Skeletal muscle cell (primary cell): ENCODE measurements around the gene RAET1E.
"Not testable (repeated sequence)": the region's sequence is repeated elsewhere in the genome, so short reads cannot be mapped to it uniquely, and the experiment has no call there.

Experiments
- DNase-seq: peaks from one replicate; pipeline ENCODE4 v3.0.0-alpha.2; 2010; ENCODE audit warnings: low read depth
- H3K4me3 ChIP-seq: 2 replicates; pipeline ENCODE4 v1.5.1; 2011; ENCODE audit warnings: low read depth, mild to moderate bottlenecking, control low read depth, low read length, moderate library complexity

RAET1E gene

DNA sequence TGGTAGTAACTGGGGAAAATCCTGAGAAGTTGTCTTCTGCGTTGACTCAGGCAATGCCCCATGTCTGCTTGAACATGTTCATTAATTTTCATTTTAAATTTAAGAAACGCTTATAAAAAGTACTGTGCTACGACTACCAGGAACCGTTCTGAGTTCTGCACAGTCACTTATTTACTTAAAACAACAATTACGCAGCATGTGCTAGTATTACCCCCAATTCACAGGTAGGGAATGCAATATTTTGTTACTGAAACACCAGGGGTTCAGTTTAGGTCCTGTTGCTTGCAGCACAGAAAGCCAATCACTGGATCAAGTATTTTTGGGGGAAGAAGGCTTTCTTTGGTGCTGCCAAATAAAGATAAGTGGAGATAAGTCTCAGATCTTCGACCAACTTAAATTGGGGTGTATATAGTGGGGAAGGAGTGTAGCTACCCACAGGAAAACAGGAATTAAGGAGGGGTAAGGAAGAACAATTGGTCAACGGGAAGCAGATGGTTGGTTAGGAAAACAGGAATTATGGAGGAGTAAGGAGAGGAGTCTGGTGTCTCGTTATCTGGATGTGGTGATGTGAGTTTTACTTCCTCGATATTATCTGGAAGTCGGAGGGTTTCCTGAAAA, 28.5 kb downstream of the RAET1E start:
- no peak overlapping the region for H3K4me3 ChIP-seq

DNA sequence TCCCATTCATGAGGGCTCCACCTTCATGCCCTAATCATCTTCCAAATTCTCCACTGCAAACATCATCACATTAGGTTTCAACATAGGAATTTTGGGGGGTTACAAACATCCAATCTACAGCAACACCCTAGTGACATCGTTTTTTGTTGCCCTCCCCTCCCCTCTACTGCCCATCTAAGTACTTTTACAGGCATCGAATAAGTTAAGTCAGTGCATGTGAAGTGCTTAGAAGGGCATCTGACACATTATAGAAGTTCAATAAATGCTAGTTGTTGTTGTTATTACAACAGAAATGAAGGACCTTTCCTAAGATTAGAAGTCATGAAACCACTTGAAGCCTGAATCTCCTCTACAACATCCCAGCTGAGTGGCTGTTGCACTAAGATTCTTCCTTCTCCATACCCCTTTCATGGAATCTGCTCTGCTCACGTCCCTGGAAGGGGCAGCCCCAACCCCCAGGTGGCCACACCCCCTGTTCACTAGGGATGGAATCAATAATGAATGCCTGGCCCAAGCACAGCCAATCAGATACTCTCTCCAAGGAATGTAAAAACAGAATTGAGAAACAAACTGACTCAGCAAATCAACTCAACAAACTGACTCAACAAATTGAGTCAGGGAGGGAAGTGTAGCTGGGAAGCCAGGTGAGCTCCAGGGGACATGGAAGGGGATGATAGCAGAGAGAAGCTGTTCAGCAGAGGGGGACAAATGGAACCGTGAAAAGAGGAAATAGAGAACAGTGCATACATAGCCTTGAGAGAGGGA, 29.9 kb downstream of the RAET1E start:
- H3K4me3 ChIP-seq: no peak overlapping the region
- no peak for DNase-seq

More for the DNA sequence above, 28.5 kb downstream of the RAET1E start:
- DNase-seq: no peak

DNA sequence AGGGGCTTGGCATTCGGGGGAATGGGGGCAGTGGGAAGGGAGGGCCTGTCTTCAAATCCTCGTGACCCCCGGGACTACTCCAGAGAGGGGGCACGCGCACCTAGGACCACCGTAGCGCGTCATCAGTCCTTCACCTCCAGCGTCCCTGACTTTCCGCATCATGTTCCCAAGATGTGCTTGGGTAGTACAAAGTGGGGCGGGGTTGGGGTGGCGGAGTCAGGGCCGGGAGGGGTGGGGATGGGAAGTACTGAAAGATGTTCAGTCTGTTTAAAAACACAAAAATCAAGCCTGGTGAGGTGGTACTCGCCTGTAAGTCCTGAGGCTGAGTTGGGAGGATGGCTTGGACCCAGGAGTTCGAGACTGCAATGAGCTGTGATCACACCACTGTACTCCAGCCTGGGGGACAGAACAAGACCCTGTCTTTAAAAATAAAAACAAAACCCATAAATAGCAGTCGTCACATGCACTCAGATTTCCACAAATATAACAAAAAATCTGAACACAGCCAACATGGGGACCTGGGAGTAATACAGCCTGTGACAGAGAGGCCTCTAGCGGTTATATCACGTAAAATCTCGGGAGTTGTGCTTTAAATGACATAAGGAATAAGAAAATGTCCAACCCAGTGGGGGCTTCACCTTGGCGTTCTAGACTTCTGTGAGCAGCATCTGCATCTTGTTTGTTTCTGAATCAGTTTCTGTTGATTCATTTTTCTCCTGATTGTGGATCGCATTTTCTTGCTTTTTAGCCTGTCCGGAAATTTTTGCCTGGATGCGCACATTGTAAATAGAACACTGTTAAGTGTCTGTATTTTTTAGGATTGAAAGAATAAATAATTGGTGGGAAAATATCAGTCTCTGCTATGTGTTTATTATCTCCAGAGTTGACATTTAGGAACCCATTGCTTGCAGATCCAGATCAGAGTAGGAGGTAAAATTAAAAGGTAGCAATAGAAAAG, 33.1 kb downstream of the RAET1E start:
- DNase-seq: no peak

DNA sequence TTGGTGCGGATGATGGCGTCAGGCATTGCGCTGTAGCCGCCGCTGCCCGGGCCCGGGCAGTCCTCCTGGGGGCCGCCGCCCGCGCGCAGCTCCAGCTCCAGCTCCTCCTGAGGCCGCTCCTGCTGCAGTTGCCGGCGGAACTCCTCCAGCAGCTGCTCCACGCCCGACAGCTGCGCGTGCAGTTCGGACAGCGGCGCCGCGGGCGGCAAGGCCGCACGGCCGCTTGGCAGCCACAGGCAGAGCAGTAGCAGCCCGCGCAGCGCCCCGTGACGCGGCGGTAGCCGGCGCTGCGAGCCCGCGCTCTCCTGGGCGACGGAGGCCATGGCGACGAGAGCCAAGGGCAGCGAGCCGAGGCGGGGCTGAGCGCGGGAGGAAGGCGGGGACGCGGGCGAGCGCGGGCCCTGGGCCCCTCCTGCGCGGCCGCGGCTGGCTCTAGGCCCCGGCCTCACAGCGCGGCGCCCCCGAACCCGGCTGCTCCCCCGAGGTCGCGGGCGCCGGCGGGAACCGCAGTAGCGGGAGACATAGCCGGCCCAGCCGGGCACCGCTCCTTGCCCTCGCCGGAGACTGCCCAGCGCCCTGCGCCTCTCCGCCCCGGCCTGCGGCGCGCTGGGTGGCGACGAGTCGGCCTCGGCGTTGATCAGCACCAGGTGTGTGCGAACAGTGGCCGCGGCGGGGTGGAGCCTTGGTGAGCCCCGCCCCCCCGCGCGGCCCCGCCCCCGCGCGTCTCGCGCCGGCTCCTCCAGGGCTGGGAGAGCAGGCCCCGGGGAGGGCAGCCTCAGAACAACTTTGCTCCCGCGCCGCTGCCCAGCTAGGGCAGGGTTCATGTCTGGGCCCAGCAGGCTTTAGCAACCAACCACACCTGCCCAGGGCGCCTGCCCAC, 34.0 kb downstream of the RAET1E start, which contains the start of gene LRP11:
TSS of gene LRP11 (minus strand) at position 662 of the 880 bp plus-strand sequence. CDS start at position 323, 339 bp downstream.
- DNase-seq: no peak
- peak within 1 kb of the TSS; percentile 68 for H3K4me3 ChIP-seq

More for the DNA sequence above, 33.1 kb downstream of the RAET1E start:
- H3K4me3 ChIP-seq: peak overlapping the region; percentile 68

DNA sequence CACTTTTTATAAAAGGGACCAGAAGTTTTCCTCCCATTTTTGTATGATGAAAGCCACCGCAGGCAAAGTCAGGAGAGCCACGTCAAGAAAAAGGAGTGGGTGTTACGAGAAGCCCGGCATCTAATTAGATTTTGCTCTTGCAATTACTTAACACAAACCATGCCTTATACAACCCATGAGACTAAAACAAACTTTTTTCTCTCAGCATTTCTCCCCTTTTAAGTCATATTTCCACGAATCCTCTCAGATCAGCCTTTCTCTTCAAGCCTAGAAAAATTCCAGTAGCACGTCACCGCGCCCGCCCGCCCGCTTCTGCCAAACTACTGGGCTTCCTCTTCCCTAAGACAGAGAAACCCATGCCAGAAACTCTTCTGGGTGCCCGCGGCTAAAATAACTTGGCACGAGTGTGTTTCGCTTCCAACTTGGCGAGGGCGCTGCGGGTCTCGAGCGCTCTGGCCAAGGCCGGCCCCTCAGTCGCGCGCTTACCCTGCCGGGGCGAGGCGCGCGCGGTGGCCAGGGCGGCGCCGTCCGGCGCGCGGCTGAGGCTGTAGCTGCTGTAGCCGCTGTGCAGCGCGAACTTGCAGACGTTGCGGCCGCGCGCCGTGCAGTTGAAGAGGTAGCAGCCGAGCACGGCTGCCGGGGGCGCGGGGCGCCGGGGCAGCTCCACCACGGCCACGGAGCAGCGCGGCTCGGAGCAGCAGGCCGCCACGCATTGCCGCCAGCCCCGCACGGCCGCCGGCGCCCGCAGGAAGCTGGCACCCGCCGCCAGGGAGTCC, 34.8 kb downstream of the RAET1E start:
- peak overlapping the region; percentile 68 for H3K4me3 ChIP-seq
- DNase-seq: no peak

DNA sequence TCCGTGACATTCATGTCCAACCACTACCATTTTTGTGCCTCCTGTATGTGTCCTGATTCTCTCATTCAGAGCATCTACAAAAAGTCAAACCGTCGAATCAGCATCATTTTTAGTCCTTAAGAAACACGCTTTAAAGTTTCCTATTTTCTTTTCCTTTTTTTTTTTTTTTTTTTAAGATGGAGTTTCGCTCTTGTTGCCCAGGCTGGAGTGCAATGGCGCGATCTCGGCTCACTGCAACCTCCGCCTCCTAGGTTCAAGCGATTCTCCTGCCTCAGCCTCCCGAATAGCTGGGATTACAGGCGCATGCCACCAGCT, 35.5 kb downstream of the RAET1E start:
- peak overlapping the region; percentile 68 for H3K4me3 ChIP-seq

DNA sequence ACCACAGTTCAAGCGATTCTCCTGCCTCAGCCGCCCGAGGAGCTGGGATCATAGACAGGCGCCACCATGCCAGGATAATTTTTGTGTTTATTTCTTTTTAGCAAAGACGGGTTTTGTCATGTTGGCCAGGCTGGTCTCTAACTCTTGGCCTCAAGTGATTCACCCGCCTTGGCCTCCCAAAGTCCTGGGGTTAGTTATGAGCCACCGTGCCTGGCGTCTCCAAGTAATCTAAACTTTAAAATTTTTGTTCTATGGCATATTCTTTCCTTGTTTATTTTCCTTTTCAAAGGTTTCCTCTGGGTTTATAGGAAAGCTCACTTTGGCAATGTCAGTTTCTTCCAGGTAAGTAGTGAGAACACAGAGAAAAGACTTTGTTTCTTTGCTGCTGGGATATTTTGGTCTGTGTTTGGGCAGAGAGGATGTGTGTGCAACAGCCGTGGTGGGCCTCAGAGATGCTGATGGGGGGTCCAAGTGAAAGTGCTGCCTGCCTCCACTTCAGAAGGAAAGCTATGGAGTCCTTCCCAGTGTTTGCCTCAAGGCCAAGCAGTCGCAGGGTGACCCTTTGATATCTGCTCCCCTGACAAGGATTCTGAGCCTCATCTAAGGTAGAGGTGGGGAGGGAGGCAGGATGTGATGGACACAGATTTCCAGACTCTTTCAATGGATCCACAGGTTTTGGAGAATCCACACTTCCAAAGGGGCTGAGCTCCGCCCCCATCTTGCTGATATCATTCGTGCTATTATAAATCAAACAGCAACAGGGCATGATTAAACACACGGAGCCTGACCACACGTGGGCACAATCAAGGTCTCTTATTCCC, 36.1 kb downstream of the RAET1E start:
- peak overlapping the region; percentile 68 for H3K4me3 ChIP-seq
- DNase-seq: no peak

More for the DNA sequence above, 35.5 kb downstream of the RAET1E start:
- not testable (repeated sequence) for DNase-seq

DNA sequence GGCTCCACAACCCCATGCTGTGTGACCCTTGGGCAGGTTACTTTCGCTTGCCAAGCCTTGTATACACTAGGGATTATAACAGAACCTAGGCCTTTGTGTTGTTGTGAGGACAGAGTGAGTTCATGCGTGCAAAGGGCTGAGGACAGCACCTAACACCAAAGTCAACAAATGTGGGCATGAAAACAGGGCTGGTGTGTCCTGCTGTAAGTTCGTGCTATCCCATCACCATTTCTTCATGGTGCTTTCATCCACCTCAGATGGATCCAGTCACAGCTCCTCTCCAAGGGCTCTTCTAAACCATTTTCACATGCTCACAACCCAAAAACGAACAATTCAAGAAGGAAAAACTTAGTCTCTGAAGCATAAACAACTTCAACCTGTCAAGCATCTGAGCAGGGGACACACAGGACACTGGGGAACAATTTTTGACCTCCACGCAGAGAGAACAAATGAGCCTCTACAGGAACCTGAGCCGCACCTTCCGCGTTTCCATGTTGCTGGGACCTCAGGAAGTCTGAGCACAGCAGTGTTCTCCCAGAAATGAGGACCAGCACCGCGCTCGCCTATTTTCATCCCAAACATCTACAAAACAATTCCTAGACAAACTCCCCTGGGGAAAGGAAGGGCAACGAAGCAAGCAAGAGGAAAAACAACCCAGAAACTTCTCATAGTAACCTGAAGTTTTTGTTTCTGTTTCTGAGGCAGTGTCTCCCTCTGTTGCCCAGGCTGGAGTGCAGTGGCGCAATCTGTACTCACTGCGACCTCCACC, 36.9 kb downstream of the RAET1E start:
- no peak for DNase-seq
- no peak overlapping the region for H3K4me3 ChIP-seq

DNA sequence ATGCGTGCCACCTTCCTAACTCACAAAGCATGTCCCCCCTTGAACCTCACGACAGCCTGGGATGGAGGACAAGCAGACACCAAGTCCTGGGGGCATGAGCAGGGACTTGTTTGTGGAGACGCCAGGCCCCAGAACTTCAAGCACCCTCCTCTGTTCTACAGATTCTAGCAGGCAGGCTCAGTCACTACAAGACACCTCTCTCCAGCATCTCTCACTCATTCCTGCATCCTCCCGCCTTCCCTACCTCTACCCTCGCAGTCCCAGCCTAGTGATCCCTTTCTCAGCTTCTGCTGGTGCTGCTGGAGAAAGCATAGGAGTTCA, 37.4 kb downstream of the RAET1E start:
- DNase-seq: no peak
- H3K4me3 ChIP-seq: no peak overlapping the region

DNA sequence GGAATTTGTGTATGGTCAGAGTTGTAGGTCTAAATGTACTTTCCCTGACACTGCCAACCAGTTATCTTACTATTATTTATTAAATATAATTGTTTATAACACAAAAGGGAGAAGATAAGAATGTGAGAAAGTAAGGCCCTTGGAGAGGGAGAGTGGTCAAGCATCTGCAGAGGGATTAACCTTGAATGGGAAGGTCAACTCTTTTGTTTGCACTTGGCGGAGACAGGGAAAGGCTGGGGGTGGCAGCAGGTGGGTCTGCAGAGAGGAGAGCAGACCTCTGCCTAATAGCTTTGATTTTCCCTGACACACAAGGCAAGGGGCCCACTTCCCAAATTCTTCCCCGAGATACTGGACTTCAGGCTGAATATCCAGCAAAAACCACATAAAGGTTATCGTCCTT, 38.0 kb downstream of the RAET1E start:
- no peak for DNase-seq
- no peak overlapping the region for H3K4me3 ChIP-seq

DNA sequence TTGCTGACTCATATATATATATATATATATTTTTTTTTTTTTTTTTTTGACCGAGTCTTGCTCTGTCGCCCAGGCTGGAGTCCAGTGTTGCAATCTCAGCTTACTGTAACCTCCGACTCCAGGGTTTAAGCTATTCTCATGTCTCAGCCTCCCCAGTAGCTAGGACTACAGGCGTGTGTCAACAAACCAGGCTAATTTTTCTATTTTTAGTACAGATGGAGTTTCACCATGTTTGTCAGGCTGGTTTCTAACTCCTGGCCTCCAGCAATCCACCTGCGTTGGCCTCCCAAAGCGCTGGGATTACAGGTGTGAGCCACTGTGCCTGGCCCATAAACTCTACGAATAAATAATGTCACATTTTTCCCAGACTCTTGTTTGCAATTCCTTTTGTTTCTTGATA, 38.5 kb downstream of the RAET1E start:
- H3K4me3 ChIP-seq: no peak overlapping the region
- peak; percentile 88 for DNase-seq

DNA sequence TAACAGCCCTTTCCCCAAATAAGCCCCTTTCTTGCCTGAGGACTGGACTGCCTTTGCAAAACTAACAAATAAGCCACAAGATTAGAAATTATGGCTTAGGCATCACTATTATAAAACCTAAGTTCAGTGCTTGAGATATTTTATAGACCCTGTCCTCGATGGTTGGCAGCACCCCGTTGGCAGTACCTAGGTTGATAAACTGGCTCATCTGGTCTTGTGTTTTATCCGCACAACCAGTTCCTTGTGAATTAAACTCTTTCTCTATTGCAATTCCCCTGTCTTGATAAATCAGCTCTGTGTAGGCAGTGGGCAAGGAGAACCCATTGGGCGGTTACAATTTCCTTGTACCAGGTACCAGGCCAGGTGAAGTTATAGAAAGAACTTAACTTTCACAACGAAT, 40.4 kb downstream of the RAET1E start:
- DNase-seq: no peak
- H3K4me3 ChIP-seq: no peak overlapping the region

DNA sequence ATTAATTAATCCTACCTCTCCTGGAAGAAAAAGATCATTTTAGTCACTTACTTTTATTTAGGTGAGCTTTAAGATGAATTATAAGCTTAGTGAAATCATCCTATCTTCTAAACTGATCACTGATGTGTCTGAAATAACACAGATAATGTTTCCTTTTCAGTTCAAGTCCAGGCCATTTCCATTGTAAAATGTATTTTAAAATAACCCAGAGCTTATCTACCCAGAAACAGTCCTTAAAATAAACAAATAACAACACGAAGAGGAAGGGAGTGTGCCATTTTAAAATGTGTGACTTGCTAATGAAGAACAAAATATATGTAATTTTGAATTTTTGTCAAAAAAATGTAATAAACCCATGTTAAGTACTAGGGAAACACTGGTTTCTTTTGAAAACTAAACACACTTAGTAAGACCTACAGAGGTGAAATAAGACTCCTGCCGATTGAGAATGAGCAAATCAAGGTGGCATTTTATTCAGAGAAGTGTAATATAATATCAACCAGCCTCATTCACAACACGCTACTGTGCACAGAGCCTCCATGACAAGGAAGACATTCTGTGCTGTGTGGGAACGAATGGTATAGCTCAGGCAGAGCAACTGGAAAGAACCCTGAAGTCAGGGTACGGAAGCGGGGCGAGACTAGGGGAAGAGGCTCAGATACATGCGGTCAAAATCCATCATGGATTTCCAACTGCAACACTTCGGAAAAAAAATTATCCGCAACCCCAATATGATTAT, 41.5 kb downstream of the RAET1E start:
- peak overlapping the region; percentile 29 for H3K4me3 ChIP-seq
- no peak for DNase-seq

DNA sequence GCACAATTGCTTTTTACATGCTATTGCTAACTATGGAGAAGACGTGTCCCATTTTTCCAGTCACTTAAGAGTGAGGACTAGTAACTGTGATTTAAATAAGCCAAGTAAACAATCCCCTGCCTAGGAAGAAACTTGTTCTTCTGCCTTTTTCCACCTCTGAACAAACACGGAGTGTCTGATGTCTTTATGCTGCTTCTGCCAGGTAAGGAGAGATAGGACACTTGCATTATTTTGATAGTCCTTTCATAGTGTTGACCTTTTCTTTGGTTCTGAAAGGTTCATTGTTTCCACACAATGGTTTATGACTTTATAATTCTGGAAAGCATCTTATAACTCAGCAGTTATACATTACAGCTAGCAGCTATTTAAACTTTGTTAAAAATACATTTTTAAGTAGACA, 42.2 kb downstream of the RAET1E start:
- peak overlapping the region; percentile 40 for H3K4me3 ChIP-seq
- no peak for DNase-seq

DNA sequence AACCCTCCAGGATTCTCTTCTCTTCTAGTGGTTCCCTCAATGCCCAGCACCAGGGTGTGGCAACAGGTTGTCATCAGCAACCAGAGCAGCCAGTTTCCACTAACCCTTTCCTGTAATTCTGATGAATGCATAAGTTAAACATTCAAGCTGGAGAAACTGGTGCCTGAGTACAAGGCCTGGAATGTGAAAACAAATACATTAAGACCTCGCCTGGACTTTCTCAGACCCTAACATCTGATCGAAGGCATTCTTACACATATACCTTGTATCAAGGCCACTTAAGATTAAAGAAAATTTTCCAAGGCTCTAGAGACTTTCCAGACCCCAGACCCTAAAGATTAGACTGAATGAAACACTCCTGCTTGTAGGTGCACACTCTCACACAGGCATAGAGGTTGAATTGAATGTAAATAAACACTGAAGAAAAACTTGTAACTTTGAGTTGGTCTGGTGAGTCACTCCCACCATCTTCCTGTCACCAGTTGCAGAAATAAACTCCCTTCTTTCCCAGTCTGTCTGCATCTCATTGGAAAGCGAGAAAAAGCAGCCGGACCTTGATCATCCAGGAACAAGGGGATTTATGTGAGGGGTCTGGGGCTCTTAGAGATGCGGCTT, 42.8 kb downstream of the RAET1E start:
- no peak for DNase-seq
- peak overlapping the region; percentile 40 for H3K4me3 ChIP-seq

DNA sequence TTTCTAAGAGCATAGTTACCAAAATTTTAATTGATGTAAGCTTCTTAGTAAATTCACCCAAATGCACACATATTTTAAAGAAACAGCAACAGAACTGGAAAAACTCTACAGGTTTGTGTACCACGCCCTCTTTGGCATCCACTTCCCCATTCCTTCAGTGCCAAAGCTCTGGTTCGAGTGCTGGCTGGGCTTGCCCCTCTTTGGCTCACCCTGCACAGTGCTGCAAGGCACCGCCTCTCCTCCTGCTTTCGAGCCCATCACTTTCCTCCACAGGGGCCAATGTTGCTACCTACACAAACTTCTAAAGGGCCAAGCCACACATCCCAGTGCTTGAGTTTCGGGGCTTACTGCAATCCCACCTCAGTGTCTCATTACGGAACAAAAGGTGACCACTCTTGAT, 43.4 kb downstream of the RAET1E start:
- no peak for DNase-seq
- no peak overlapping the region for H3K4me3 ChIP-seq
